SK-N-SH treated with all-trans-retinoic acid at 6 μM for 48 hours (cell line): ENCODE results near the gene SEMA4A.

ENCODE experiments used
- ARNTL ChIP-seq: fragments of 450-650 bp; formaldehyde crosslinking; IDR thresholded peaks from 2 replicates; pipeline ENCODE4 v1.5.0; 2020; ENCODE audit warnings: low read depth, mild to moderate bottlenecking, moderate library complexity, borderline replicate concordance
- BACH2 ChIP-seq: fragments of 250-450 bp; sonication (Bioruptor Pico); IDR thresholded peaks from 2 replicates; pipeline ENCODE4 v1.9.0; 2021; ENCODE audit warnings: mild to moderate bottlenecking, borderline replicate concordance
- CSRNP3 ChIP-seq: fragments of 250-450 bp; sonication (Bioruptor Pico); IDR thresholded peaks from 2 replicates; pipeline ENCODE4 v1.5.1; 2021; ENCODE audit warnings: mild to moderate bottlenecking, moderate library complexity
- ISL1 ChIP-seq: fragments of 250-450 bp; sonication (Bioruptor Pico); IDR thresholded peaks from 2 replicates; pipeline ENCODE4 v2.1.2; 2022; ENCODE audit warnings: mild to moderate bottlenecking, moderate library complexity
- PATZ1 ChIP-seq: fragments of 250-450 bp; sonication (Bioruptor Pico); IDR thresholded peaks from 2 replicates; pipeline ENCODE4 v1.8.0; 2020; ENCODE audit warnings: mild to moderate bottlenecking, moderate library complexity, borderline replicate concordance
- RARB ChIP-seq: fragments of 250-450 bp; sonication (Bioruptor Pico); IDR thresholded peaks from 2 replicates; pipeline ENCODE4 v1.8.0; 2021; ENCODE audit warnings: mild to moderate bottlenecking, moderate library complexity
- TOX ChIP-seq: fragments of 250-450 bp; sonication (Bioruptor Pico); IDR thresholded peaks from 2 replicates; pipeline ENCODE4 v1.8.0; 2021; ENCODE audit warnings: mild to moderate bottlenecking, moderate library complexity, borderline replicate concordance
- ZC3H10 ChIP-seq: fragments of 250-450 bp; sonication (Bioruptor Pico); IDR thresholded peaks from 2 replicates; pipeline ENCODE4 v1.5.1; 2021; ENCODE audit warnings: mild to moderate bottlenecking, moderate library complexity
- ZFP3 ChIP-seq: fragments of 250-450 bp; sonication (Bioruptor Pico); IDR thresholded peaks from 2 replicates; pipeline ENCODE4 v1.5.0; 2020; ENCODE audit warnings: mild to moderate bottlenecking, moderate library complexity
- ZFP30 ChIP-seq: fragments of 450-650 bp; formaldehyde crosslinking; IDR thresholded peaks from 2 replicates; pipeline ENCODE4 v1.5.0; 2022; ENCODE audit warnings: mild to moderate bottlenecking, moderate library complexity
- ZNF565 ChIP-seq: fragments of 450-650 bp; formaldehyde crosslinking; conservative IDR thresholded peaks from 2 replicates; pipeline ENCODE4 v1.5.0; 2020; ENCODE audit warnings: low read depth, mild to moderate bottlenecking, moderate library complexity

GRCh38 chr1:156148216-156148615, 5.2 kb upstream of the SEMA4A start:
- TF ChIP-seq ARNTL (no peak), CSRNP3 (no peak), ZFP30 (no peak), ZFP3 (CRISPR knock-in tag) (no peak), PATZ1 (CRISPR knock-in tag) (no peak), TOX (CRISPR knock-in tag) (no peak), ISL1 (CRISPR knock-in tag) (no peak), ZC3H10 (CRISPR knock-in tag) (no peak), BACH2 (CRISPR knock-in tag) (no peak), ZNF565 (no peak), RARB (CRISPR knock-in tag) (no peak)
